Natural killer cell (primary cell): ENCODE data around the gene NT5C3B. TPM values are rescaled to one million over a fixed set of nuclear protein-coding genes. Genes with fewer than 3 reads are reported as not detected.

ENCODE experiments used
- ATAC-seq, 3 donors: fragments of 150-1000 bp in 2 of 3; fragments of 200-7000 bp in 1 of 3; cut with Tn5 transposase; 1 replicate in 1 of 3; 2 replicates in 2 of 3; pipeline ENCODE4 v1.10.0; 2021; ENCODE audit warnings: mild to moderate bottlenecking in 2 of 3, moderate library complexity in 2 of 3
- DNase-seq, 2 donors: peaks; one replicate each; pipeline versions ENCODE4 v3.0.0 to v3.0.0-alpha.2; 2013 to 2021; ENCODE audit warnings: mixed read lengths in 1 of 2
- H3K27ac ChIP-seq: one replicate; pipeline ENCODE4 v1.5.1; 2013; ENCODE audit warnings: mild to moderate bottlenecking, low read length
- H3K27me3 ChIP-seq: one replicate; pipeline ENCODE4 v1.6.1; 2013; ENCODE audit warnings: low read length; ENCODE audit not compliant: control insufficient read depth, insufficient read depth
- H3K36me3 ChIP-seq: one replicate; pipeline ENCODE4 v1.6.1; 2013; ENCODE audit warnings: low read length; ENCODE audit not compliant: control insufficient read depth, insufficient read depth
- H3K4me1 ChIP-seq: one replicate; pipeline ENCODE4 v1.6.1; 2013; ENCODE audit warnings: low read length; ENCODE audit not compliant: control insufficient read depth, insufficient read depth
- H3K4me3 ChIP-seq: one replicate; pipeline ENCODE4 v1.5.1; 2013; ENCODE audit warnings: low read length
- H3K9me3 ChIP-seq: one replicate; pipeline ENCODE4 v1.6.1; 2013; ENCODE audit warnings: low read length; ENCODE audit not compliant: control insufficient read depth, insufficient read depth
- H3K27ac Mint-ChIP-seq, 2 donors: one replicate each; pipeline ENCODE4 v1.8.0; 2022; ENCODE audit warnings: mild to moderate bottlenecking in 2 of 2, mixed read lengths in 2 of 2, moderate library complexity in 1 of 2
- H3K27me3 Mint-ChIP-seq, 2 donors: one replicate each; pipeline ENCODE4 v1.8.0; 2022; ENCODE audit warnings: low read depth in 2 of 2, mixed read lengths in 2 of 2
- H3K36me3 Mint-ChIP-seq: one replicate; pipeline ENCODE4 v1.8.0; 2022; ENCODE audit warnings: mixed read lengths
- H3K4me1 Mint-ChIP-seq, 2 donors: one replicate each; pipeline ENCODE4 v1.8.0; 2022; ENCODE audit warnings: mixed read lengths in 2 of 2
- H3K4me3 Mint-ChIP-seq: one replicate; pipeline ENCODE4 v1.8.0; 2022; ENCODE audit warnings: mild to moderate bottlenecking, moderate library complexity, mixed read lengths
- H3K9me3 Mint-ChIP-seq, 2 donors: one replicate each; pipeline ENCODE4 v1.8.0; 2022; ENCODE audit warnings: mixed read lengths in 2 of 2
- CTCF ChIP-seq: fragments of 200-600 bp; IDR thresholded peaks from one replicate; pipeline ENCODE4 v1.8.0; 2022; ENCODE audit warnings: antibody characterized with exemption
- WGBS: methylation state at CpG from one replicate; pipeline ENCODE4 v1.1.7; 2013; ENCODE audit warnings: missing lambda C conversion rate; ENCODE audit not compliant: insufficient coverage; 5-methylcytosine and 5-hydroxymethylcytosine counted together
- intact Hi-C: fragments of 100-400 bp; cut with micrococcal nuclease; formaldehyde crosslinking; loops from one replicate; pipeline ENCODE4 v1.14.2; 2022
- total RNA-seq, 4 donors: library from RNA; stranded (reverse); fragments of 120-200 nt in 1 of 4; gene quantifications; one replicate each; pipeline versions ENCODE4 v1.2.3 to v1.2.4, GENCODE V29; 2013 to 2022

The NT5C3B gene
- total RNA-seq, 3 donors from 2014 or later (not counting 1 experiment from before 2014, with no cell fraction given) = 9.1 to 10.0 (median 9.8) TPM

DNA sequence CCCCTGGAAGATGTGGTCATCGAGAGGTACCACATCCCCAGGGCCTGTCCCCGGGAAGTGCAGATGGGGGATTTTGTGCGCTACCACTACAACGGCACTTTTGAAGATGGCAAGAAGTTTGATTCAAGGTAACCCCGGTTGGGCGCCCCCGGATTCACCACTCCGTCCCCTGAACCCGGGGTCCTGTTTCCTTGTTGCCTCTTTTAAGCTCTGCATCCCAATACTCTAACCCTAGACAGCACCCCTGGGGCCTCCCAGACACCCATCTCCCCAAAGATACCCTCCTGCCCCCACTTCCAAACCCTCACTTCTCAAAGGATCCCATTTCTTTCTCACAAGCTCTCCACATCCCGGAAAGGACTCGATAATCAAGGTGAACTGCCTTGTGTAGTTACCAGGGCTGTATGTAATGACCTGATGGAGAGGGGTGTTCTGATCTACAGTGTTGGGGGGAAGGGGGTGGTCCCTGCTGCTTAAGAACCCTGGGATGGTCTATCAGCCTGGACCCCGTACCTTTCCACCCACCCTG lies 22.8 kb downstream of the NT5C3B start:
- Mint-ChIP-seq H3K4me3 (peak overlapping the region; percentile 97), H3K9me3 (no peaks in the 10 kb centered on the region), H3K27ac (peak overlapping the region in 1 of 2 donors; percentile 79), H3K36me3 (no peaks in the 10 kb centered on the region), H3K27me3 (no peaks in the 10 kb centered on the region), H3K4me1 (peaks cover 19 to 34% of the 10 kb centered on the region in 2 donors)
- H3K27ac ChIP-seq = no peak overlapping the region
- ATAC-seq = no peak
- DNase-seq = no peak
- WGBS = 60% methylated on average over 10 of the region's 12 CpGs
- H3K4me3 ChIP-seq = no peak overlapping the region
- no peaks in the 10 kb centered on the region for H3K36me3 ChIP-seq
- H3K27me3 ChIP-seq = no peaks in the 10 kb centered on the region
- intact Hi-C loops = no loop called here
- no peaks in the 10 kb centered on the region for H3K9me3 ChIP-seq
- no peak for TF ChIP-seq CTCF
- H3K4me1 ChIP-seq = peaks cover 33% of the 10 kb centered on the region

- Mint-ChIP-seq H3K9me3 (no peaks in the 10 kb centered on the region), H3K27me3 (no peaks in the 10 kb centered on the region), H3K4me3 (peak within 1 kb of the TSS; percentile 97), H3K27ac (peak within 1 kb of the TSS; percentile 79 to 80), H3K36me3 (no peaks in the 10 kb centered on the region), H3K4me1 (peaks cover 19 to 34% of the 10 kb centered on the region in 2 donors)
- no peaks in the 10 kb centered on the region for H3K36me3 ChIP-seq
- 7% methylated on average over 31 of the region's 35 CpGs for WGBS
- DNase-seq (peak; percentile 44 to 63), ATAC-seq (peak in 2 of 3 donors; percentile 3 to 12)
- intact Hi-C loops = no loop called here
- H3K4me3 ChIP-seq = peak within 1 kb of the TSS; percentile 83
- H3K4me1 ChIP-seq = peaks cover 33% of the 10 kb centered on the region
- no peaks in the 10 kb centered on the region for H3K9me3 ChIP-seq
- no peaks in the 10 kb centered on the region for H3K27me3 ChIP-seq
- no peak for TF ChIP-seq CTCF
- peak within 1 kb of the TSS; percentile 29 for H3K27ac ChIP-seq
These were observed 23.5 kb downstream of the NT5C3B start, which contains the start of gene FKBP10 for GRCh38 chr17:41812381-41813151. TSS of gene FKBP10 (plus strand) at chr17:41813004. CDS start at chr17:41813035, 31 bp downstream.

GRCh38 chr17:41811549-41812380 lies 24.3 kb downstream of the NT5C3B start, which contains the start of gene P3H4:
TSS of gene P3H4 (minus strand) at chr17:41811949. CDS start at chr17:41811915, 34 bp downstream.
- Histone ChIP-seq H3K9me3 (no peaks in the 10 kb centered on the region), H3K4me1 (peaks cover 33% of the 10 kb centered on the region), H3K27ac (peak within 1 kb of the TSS; percentile 29), H3K27me3 (no peaks in the 10 kb centered on the region), H3K4me3 (peak within 1 kb of the TSS; percentile 83), H3K36me3 (no peaks in the 10 kb centered on the region)
- DNase-seq (peak; percentile 76 to 88), ATAC-seq (peak; percentile 90 to 93 (median 90))
- Mint-ChIP-seq H3K4me1 (peaks cover 19 to 34% of the 10 kb centered on the region in 2 donors), H3K4me3 (peak within 1 kb of the TSS; percentile 97), H3K27me3 (no peaks in the 10 kb centered on the region), H3K9me3 (no peaks in the 10 kb centered on the region), H3K36me3 (no peaks in the 10 kb centered on the region), H3K27ac (peak within 1 kb of the TSS; percentile 79 to 80)
- peak; percentile 72 for TF ChIP-seq CTCF
- intact Hi-C loops = no loop called here
- whole genome bisulfite sequencing = under 1% methylated on average over 96 of the region's 96 CpGs
